GM04504 (cell line): ENCODE data around the gene MCM6.
"Not testable (repeated sequence)": the region's sequence is repeated elsewhere in the genome, so short reads cannot be mapped to it uniquely, and the experiment has no call there.

Experiments used
- DNase-seq: peaks from one replicate; pipeline ENCODE4 v3.0.0-alpha.2; 2012; ENCODE audit warnings: low read depth

Gene MCM6

DNA sequence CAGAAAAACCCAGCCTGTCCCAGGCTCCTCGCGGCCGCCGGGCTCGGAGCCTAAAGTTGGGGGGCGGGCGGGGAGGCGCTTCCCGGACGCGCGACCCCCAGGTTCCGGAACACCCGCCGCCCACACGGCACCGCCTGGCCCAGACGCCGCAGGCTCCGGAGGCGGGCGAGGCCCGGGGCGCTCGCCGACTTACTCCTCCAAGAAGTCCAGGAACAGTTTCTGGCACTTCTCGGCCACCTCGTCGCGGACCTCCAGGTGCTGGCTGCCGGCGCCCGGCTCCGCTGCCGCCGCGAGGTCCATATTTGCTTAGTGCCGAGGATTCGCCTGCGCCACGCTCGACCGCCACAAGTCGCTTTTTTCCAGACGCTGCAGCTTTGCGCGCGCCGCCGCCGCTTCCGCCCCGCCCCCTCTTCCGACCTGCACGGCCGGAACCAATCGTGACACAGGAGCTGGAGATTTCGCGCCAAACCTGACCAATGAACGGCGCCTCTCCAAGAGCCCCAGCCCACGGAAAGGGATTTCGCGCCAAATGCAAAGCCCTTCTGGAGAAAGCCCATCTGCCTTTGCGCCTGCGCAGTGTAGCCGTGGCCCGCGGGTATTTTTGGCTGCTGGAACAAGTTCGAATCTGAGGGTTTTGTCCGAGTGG is at the start of gene MCM6:
Gene MCM6, minus strand, starts transcription at position 378 of the 646 bp plus-strand sequence. Its CDS starts 78 bp downstream, at position 300.
- peak; percentile 97 for DNase-seq

DNA sequence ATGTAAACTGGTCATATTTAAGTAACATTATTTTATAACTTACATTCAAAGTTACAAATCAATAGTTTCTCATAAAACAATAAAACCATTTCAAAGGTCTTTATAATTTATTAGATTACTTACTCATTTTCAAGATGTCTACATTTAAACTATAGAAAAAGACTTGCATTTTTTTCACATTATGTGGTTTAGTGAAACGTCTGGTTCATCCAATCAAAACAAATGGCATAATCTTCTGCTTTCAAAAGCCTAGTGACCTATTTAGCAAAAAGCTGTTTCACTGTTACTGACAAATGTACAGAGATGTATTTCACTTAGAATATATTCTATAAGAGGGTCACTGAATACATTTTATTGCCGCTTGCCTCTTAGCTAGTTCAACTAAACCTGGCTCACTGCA is 49.3 kb upstream of the MCM6 start:
- DNase-seq = no peak

DNA sequence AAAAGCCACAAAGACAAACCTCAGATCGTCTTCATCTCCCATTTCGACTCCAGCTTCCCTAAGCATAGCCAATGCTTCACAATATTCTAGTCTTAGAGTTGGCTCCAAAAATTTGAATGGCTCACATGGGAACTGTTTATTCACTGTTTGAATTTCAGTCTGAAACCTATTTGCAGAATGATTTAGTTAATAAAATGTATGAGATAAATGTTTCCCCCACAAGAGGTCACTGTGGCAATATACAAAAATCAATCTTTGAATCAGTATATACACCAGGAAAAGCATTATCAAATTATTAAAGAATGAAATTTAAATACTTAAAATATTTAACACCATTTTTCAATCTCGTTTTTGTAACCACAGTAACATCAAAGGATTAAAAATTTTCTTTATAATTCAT is 40.0 kb upstream of the MCM6 start:
- no peak for DNase-seq

DNA sequence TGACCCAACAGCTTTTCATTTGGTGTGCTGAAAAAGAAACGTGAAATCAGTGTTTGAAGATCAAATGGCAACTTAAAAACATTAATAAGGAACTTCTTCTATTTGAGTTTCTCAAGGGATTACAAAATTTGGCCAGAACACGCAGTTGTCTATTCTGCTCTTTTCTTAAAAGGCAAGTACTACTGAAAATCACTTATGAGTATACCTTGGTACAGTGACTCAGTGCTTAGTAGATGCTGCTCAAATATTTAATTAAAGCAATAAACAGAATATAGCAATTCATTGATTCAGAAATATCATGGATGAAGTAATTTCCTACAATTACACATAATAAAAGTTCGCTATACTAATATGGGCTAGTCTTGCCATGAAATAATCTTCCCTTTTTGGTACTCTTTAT is 38.2 kb upstream of the MCM6 start:
- no peak for DNase-seq

DNA sequence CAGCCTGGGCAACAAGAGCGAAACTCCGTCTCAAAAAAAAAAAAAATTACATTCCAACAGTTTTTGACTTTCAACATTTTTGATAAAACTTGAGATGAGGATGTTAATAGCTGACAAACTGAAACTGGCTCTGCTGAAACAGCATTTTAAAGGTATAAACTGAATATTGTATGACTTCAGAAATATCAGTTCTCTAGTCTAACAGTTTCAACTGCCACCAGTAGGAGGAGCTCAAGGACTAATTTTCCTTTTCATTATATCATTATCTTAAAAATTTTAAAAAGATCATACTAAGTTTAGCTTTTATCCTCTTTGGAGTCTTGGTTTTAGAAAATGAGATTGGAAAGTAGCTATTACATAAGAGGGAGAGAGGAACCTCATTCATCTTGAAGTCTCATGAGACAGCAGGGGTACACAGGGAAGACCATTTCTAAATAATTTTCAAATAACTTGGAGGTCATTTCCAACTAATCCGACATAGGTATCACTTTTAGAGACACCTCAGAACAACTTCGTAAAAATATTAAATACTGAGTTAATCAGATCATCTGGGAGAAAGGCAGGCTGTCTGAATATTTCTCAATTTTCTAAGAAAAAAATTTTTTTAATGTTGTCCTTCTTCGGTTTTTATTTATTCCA is 37.6 kb upstream of the MCM6 start:
- no peak for DNase-seq

DNA sequence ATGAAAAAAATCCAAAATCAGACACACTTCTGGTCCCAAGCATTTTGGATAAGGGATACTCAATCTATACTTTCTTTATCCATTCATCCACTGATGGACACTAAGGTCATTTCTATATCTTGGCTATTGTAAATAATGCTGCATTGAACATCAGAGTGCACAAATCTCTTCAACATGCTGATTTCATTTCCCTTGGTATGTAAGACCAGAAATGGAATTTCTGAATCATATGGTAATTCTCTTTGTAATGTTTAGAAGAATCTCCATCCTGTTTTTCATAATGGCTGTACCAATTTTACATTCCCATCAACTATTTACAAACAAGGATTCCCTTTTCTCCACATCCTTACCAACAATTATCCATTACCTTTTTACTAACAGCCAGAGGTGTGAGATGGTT is 33.7 kb upstream of the MCM6 start:
- no peak for DNase-seq

DNA sequence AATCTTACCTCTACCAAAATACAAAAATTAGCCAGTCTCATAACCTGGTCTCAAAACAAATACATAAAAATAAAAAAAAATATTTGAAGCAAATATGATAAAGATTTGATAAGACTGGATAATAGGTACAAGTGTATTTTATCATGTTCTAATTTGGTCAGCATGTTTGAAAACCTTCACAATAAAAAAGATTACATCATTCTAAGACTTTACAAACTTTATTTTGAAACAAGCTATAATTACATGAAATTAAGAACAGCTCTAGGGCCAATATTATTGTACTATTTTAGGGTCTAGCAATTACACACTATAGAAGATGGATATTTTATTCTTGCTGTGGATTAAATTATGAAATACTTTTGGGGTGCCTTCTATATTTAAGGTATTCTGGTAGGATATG is 29.4 kb upstream of the MCM6 start:
- DNase-seq = no peak

DNA sequence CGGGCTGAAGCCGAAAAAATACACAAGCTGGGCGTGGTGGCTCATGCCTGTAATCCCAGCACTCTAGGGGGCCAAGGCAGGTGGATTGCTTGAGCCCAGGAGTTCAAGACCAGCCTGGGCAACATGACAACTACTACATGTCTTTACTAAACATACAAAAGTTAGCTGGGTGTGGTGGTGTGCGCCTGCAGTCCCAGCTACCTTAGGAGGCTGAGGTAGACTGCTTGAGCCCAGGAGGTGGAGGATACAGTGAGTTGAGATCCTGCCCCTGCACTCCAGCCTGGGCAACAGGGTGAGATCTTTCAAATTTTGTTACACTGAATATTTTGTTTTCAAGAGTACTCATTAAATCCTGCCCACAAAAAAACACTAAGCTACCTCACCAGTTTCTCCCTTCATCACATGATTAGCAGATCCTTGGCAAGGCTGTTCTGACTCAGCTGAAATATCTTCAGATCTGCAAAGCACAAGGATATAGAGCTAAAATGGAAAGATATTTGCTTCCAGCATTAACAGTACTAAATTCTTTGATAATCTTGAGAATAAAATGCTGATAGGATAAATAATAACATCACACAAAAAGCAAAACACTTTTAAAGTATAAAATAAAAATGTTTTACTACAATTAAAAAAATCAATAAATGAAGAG is 28.2 kb upstream of the MCM6 start:
- peak; percentile 24 for DNase-seq

DNA sequence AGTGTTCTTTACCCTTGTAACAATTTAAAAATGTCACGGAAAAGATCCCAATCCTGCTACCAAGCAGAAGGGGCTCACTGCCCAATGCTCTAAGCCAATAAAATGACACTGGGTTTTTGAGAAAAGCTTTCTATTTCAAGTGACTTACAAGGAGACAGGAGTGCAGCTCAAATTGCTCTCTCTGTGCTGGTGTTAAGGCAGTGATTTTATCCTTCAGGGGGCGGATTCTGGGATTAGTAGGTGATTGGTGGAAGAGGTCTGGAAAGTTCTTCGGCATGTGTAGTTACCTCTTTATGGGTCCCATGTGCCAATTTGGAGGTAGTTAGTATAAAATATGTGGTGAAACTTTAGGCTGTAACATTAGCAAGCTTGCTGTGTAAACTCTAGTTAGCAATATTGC is 27.4 kb upstream of the MCM6 start:
- no peak for DNase-seq

DNA sequence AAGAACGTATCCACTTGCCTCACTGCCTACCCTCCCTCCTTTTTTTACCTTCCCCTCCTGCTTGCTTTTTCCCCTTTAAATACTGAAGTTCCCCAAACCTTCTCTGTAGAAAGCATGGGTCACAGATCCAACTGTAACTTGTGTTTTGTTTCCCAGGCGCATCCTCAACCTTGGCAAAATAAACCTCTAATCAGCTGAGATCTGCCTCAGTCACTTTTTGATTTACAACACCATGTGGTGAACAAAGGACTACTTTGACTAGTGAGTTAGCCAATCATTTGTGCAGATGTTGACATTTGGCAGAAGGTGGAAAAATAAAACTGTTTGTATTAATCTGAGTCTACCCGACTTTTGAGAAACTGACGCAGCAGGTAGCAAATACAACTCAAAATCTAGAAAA is 23.3 kb upstream of the MCM6 start:
- DNase-seq = peak; percentile 7

DNA sequence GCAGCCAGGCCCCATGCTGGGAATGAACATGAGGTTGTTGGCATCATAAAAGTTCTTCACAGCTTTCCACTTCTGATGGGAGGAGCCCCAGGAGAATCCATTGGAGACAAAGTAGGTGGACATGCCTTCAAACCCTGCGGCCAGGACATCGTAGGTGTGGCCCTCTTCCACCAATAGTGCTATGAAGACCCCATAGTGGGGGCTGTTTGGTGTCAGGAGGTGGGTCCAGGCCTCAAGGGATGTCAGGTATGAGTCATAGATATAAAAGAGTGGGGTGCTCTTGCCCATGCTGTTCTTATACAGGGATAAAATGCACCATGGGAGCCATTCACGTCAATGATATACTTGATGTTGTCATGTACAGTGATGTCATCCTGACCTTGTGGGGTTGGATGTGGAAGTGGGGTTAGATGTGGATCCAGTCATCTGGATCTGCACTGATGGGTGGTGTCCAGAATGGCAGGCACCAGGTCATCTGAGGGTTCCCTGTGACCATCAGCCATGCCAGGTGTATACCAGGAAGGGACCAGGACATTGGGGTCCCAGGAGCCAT is 22.1 kb upstream of the MCM6 start:
- DNase-seq = no peak

DNA sequence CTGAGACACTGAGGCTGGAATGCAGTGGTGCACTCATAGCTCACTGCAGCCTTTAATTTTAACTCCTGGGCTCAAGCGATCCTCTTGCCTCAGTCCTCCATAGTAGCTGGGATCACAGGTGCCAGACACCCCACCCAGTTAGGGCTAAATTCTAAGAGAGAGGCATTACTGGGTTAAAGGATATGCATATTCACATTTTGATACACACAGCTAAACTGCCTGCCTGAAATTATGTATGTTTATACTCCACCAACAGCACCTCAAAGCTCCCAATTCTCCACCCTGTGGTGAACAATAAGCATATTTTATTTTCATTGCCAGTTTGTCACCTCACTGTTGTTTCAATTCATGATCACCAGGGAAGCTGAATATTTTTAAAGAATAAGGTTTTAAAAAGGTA is 18.7 kb upstream of the MCM6 start:
- no peak for DNase-seq

DNA sequence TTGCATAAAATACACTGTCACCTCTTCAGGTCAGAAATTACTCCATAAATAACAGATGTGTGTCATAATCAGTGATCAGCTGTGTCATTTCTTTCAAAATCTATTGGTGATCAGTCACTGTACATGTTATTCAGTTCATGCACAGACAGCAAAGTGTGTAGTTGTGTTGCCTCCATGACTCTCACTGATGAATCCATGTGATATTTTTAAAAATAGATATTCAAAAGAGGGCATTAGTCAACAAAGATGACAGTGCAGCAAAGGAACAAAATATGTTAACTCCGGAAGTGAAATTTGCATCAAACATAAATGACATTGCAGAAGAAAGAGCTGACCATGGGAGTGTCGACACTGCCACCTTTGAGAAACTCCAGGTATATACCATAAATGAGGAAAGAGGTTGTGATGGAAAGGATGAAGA is 17.1 kb upstream of the MCM6 start:
- no peak for DNase-seq

DNA sequence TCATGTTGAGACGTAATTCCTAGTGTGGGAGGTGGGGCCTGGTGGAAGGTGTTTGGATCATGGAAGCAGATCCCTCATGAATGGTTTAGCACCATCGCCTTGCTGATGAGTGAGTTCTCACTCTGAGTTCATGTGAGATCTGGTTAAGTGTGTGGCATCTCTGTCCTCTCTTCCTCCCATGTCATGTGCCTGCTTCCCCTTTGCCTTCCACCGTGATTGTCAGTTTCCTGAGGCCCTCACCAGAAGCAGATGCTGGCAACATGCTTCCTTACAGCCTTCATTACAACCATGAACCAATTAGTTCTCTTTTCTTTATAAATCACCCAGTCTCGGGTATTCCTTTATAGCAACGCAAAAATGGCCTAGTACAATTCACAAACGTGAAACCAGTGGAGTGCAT is 14.6 kb upstream of the MCM6 start:
- DNase-seq = no peak

DNA sequence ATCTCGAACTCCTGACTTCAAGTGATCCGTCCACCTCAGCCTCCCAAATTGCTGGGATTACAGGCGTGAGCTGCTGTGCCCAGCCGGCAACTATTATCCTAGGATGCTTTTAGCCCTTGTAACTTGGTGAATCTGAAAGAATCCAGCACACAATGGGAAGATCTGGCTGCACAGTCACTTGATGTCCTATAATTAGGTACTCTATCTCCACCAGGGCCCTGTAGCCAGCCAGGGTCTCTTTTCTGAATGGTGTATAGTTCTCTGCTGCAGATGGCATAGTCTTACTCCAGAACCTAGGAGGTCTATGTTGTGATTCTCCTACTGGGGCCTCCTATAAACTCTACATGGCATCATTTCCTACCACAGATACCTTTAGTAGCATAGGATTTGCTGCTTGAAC is 13.9 kb upstream of the MCM6 start:
- DNase-seq = no peak

DNA sequence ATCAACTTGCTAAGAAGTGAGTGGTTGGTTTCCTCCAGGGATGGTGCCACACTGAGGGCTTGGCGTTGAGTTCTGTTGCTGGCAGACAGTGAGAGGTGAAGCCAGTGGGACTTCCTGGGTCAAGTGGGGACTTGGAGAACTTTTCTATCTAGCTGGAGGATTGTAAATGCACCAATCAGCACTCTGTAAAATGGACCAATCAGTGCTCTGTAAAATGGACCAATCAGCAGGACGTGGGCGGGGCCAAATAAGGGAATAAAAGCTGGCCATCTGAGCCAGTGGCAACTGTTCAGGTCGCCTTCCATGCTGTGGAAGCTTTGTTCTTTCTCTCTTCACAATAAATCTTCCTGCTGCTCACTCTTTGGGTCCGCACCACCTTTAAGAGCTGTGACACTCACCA is 12.3 kb upstream of the MCM6 start:
- DNase-seq = not testable (repeated sequence)

DNA sequence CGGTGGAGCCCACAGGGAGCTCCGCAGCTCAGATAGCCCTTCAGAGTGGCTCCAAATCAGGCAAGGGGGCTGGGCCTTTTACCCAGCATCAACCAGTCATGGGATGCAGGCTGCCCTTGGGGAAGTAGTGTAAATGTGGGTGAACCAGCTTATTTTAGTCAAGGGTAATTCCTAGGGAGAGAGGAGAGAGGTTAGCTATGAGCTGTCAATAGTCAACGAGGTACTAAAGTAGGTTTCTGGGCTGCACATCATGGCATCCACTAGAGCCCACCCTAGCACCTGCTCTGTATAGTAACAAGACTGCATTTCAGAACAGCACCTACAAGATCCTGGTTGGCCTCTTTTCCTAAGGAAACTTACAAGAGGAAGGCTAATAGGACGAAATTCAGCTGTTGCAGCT is 9.5 kb upstream of the MCM6 start:
- no peak for DNase-seq

DNA sequence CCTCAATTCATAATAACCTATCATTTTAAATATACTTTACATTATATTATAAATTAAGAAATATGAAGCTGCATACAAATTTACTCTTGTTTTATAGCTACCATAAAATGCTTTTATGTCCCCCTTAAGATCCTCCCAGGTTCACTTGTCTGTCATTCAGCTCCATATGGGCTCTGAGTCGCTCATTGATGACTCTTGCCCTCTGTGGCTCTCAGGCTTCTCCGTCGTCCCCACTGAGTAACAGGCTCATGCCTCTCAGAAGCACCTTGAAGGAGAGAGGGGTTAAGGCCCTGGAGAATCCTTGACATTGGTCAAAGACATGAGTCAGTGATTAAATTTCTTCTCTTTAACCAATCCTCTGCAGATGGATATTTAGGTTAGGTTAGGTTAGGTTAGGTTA is 6.2 kb upstream of the MCM6 start:
- no peak for DNase-seq

DNA sequence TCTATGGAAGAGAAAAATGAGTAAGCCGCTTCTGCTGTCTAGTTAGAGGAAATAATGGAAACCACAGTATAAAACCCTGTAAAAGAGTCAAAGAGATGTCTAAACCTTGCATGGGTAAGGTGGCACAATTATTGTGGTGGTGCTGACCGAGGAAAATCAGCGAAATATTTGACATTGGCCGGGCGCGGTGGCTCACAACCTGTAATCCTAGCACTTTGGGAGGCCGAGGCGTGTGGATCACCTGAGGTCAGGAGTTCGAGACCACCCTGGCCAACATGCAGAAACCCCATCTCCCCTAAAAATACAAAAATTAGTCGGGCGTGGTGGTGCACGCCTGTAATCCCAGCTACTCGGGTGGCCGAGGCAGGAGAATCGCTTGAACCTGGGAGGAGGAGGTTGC is 527 bp upstream of the MCM6 start:
- DNase-seq = not testable (repeated sequence)

DNA sequence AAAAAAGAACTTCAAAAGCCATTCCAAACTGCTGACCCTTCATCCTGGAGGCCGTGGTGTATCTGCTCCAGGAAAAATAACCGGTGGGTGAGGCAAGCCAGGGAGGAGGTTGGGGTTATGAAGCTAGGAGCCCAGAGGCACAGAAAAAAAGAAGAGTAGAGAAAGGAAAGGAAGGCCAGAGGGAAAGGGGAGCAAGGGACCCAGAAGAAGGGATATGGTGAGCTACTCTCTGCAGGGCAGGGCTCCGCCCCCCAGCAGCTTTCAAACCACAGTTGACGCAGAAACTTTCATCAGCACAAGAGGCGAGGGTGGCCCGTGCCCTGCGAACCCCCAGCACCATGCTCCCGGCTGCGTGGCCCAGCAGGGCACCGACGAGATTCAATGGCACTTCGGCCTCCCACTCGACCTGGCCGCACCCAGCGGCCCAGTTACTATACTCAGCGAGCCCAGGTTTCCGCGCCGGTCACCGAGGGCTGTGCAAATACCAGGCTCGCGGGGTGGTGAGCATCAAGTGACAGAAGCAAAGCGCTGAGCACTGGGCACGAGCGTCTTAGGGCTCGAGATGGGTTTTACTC is 665 bp downstream of the MCM6 start:
- DNase-seq = peak; percentile 16

DNA sequence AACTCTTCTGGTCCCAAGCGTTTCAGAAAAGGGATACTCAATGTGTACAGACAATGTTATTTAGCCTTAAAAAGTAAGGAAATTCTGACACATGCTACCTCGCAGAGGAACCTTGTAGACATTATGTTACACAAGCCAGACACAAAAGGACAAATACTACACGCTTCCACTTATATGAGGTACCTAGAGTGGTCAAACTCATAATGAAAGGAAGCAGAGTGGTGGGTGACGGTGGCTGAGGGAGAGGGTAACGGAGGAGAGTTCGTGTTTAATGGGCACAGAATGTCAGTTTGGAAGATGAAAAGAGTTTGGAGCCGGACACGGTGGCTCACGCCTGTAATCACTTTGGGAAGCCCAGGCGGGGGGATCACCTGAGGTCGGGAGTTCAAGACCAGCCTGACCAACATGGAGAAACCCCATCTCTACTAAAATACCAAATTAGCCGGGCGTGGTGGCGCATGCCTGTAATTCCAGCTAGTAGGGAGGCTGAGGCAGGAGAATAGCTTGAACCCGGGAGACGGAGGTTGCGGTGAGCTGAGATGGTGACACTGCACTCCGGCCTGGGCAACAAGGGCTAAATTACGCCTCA is 1.4 kb downstream of the MCM6 start:
- DNase-seq = no peak

DNA sequence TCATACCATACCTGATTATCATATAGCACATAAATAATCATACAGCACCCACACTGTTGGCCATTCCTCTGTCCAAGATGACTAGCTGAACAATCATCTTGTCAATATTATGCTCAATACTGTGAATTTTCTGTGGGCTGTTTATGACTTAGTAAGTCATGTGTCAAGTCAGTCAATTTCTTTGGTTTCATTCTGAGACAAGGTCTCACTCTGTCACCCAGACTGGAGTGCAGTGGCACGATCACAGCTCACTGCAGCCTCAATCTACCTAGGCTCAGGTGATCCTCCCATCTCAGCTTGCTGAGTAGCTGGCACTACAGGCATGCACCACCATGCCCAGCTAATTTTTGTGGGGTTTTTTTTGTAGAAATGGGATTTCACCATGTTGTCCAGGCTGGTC is 5.7 kb downstream of the MCM6 start:
- DNase-seq = no peak

DNA sequence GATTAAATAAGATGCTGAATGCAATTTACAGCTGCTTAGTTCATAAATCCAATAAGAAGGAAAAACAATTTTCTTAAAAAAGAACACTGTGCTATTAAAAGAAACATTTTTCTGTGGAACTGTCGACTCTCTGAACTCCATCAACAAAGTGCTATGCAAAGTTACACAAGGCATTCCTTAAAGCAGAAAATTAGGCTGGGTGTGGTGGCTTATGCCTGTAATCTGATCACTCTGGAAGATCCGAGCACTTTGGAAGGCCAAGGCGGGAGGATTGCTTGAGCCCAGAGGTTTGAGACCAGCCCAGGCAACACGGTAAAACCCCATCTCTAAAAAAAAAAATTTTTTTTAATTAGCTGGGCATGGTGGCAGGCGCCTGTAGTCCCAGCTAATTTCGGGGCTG is 13.0 kb downstream of the MCM6 start:
- DNase-seq = no peak
